Measurements from ENCODE around the gene NFATC1.

The NFATC1 gene

GRCh38 chr18:79484661-79485621 is 89.2 kb downstream of the NFATC1 start:
- no peak for TF ChIP-seq GATA3 (IDR thresholded peaks at IDR 0.05; ENCODE audit: low read depth, low read length)
- no peak for TF ChIP-seq GATA2 (IDR thresholded peaks at IDR 0.05; ENCODE audit: low read depth, low read length)

GRCh38 chr18:79485788-79486355 is 90.1 kb downstream of the NFATC1 start:
- TF ChIP-seq GATA3 (IDR thresholded peaks at IDR 0.05; ENCODE audit: low read depth, low read length) (no peak), GATA2 (IDR thresholded peaks at IDR 0.05; ENCODE audit: low read depth, low read length) (no peak)

- TF ChIP-seq GATA3 (IDR thresholded peaks at IDR 0.05; ENCODE audit: low read depth, low read length): no peak
- TF ChIP-seq GATA2 (IDR thresholded peaks at IDR 0.05; ENCODE audit: low read depth, low read length): no peak
These were observed 90.8 kb downstream of the NFATC1 start for GRCh38 chr18:79486356-79487182.

GRCh38 chr18:79487183-79487800 is 91.6 kb downstream of the NFATC1 start:
- TF ChIP-seq GATA2 (IDR thresholded peaks at IDR 0.05; ENCODE audit: low read depth, low read length) (no peak), GATA3 (IDR thresholded peaks at IDR 0.05; ENCODE audit: low read depth, low read length) (no peak)

- TF ChIP-seq GATA3 (IDR thresholded peaks at IDR 0.05; ENCODE audit: low read depth, low read length): no peak
- no peak for TF ChIP-seq GATA2 (IDR thresholded peaks at IDR 0.05; ENCODE audit: low read depth, low read length)
These were observed 92.1 kb downstream of the NFATC1 start for GRCh38 chr18:79487801-79488201.

GRCh38 chr18:79488311-79489050 is 92.8 kb downstream of the NFATC1 start:
- no peak for TF ChIP-seq GATA3 (IDR thresholded peaks at IDR 0.05; ENCODE audit: low read depth, low read length)
- no peak for TF ChIP-seq GATA2 (IDR thresholded peaks at IDR 0.05; ENCODE audit: low read depth, low read length)

- TF ChIP-seq GATA3 (IDR thresholded peaks at IDR 0.05; ENCODE audit: low read depth, low read length) (no peak), GATA2 (IDR thresholded peaks at IDR 0.05; ENCODE audit: low read depth, low read length) (no peak)
These were observed 93.5 kb downstream of the NFATC1 start for GRCh38 chr18:79489051-79489898.

GRCh38 chr18:79489899-79490625 is 94.3 kb downstream of the NFATC1 start:
- TF ChIP-seq GATA2 (IDR thresholded peaks at IDR 0.05; ENCODE audit: low read depth, low read length) (no peak), GATA3 (IDR thresholded peaks at IDR 0.05; ENCODE audit: low read depth, low read length) (no peak)

- TF ChIP-seq GATA2 (IDR thresholded peaks at IDR 0.05; ENCODE audit: low read depth, low read length) (no peak), GATA3 (IDR thresholded peaks at IDR 0.05; ENCODE audit: low read depth, low read length) (no peak)
These were observed 94.9 kb downstream of the NFATC1 start for GRCh38 chr18:79490626-79491041.

- TF ChIP-seq GATA2 (IDR thresholded peaks at IDR 0.05; ENCODE audit: low read depth, low read length) (no peak), GATA3 (IDR thresholded peaks at IDR 0.05; ENCODE audit: low read depth, low read length) (no peak)
These were observed 95.4 kb downstream of the NFATC1 start for GRCh38 chr18:79491081-79491551.

GRCh38 chr18:79493211-79493800 is 97.6 kb downstream of the NFATC1 start:
- TF ChIP-seq GATA3 (IDR thresholded peaks at IDR 0.05; ENCODE audit: low read depth, low read length): no peak
- TF ChIP-seq GATA2 (IDR thresholded peaks at IDR 0.05; ENCODE audit: low read depth, low read length): no peak

Data from SH-SY5Y (cell line).